H9 (cell line): ENCODE measurements around the gene RIMKLA. TPM values are rescaled to one million over a fixed set of nuclear protein-coding genes. Genes with fewer than 3 reads are reported as not detected.
A peak's percentile ranks its signal among the peaks of the same experiment; 100 is the strongest.

Source experiments
- DNase-seq: peaks from one replicate; pipeline ENCODE4 v3.0.0-alpha.2; 2017
- H2AFZ ChIP-seq: one replicate; pipeline ENCODE4 v1.6.1; 2013; ENCODE audit warnings: mild to moderate bottlenecking, low read length, control low read depth, moderate library complexity
- H2AK5ac ChIP-seq: 2 replicates; pipeline ENCODE4 v1.6.1; 2013; ENCODE audit warnings: low read length, control low read depth, mixed read lengths; ENCODE audit not compliant: insufficient read length
- H2BK120ac ChIP-seq: one replicate; pipeline ENCODE4 v1.6.1; 2013; ENCODE audit warnings: low read depth, mild to moderate bottlenecking, low read length, control low read depth, inconsistent platforms; ENCODE audit not compliant: poor library complexity, severe bottlenecking
- H2BK12ac ChIP-seq: 2 replicates; pipeline ENCODE4 v1.6.1; 2013; ENCODE audit warnings: low read length, control low read depth, mixed read lengths, low read depth; ENCODE audit not compliant: insufficient read length
- H2BK15ac ChIP-seq: 2 replicates; pipeline ENCODE4 v1.6.1; 2013; ENCODE audit warnings: low read depth, low read length, control low read depth
- H2BK20ac ChIP-seq: one replicate; pipeline ENCODE4 v1.6.1; 2013; ENCODE audit warnings: low read depth, mild to moderate bottlenecking, low read length, control low read depth, inconsistent platforms; ENCODE audit not compliant: poor library complexity, severe bottlenecking
- H2BK5ac ChIP-seq: 2 replicates; pipeline ENCODE4 v1.6.1; 2013; ENCODE audit warnings: low read length, control low read depth, mixed read lengths; ENCODE audit not compliant: insufficient read length
- H3K14ac ChIP-seq: 2 replicates; pipeline ENCODE4 v1.6.1; 2013; ENCODE audit warnings: low read length, control low read depth; ENCODE audit not compliant: insufficient read depth
- H3K18ac ChIP-seq: 2 replicates; pipeline ENCODE4 v1.6.1; 2013; ENCODE audit warnings: low read depth, mild to moderate bottlenecking, mixed read lengths, low read length, control low read depth; ENCODE audit not compliant: insufficient read length
- H3K23ac ChIP-seq: 2 replicates; pipeline ENCODE4 v1.6.1; 2013; ENCODE audit warnings: low read length, control low read depth, mixed read lengths, low read depth; ENCODE audit not compliant: insufficient read length
- H3K23me2 ChIP-seq: 2 replicates; pipeline ENCODE4 v1.6.1; 2013; ENCODE audit warnings: low read depth, mild to moderate bottlenecking, mixed read lengths, low read length, control low read depth; ENCODE audit not compliant: insufficient read length, poor library complexity, severe bottlenecking
- H3K27ac ChIP-seq: 2 replicates; pipeline ENCODE4 v1.5.1; 2013; ENCODE audit warnings: low read length, control low read depth, mixed read lengths, low read depth; ENCODE audit not compliant: insufficient read length
- H3K27me3 ChIP-seq: 2 replicates; pipeline ENCODE4 v1.6.1; 2013; ENCODE audit warnings: low read length, control low read depth, inconsistent platforms; ENCODE audit not compliant: insufficient read depth
- H3K4ac ChIP-seq: 2 replicates; pipeline ENCODE4 v1.6.1; 2013; ENCODE audit warnings: low read depth, mild to moderate bottlenecking, control low read depth, inconsistent platforms, low read length, moderate library complexity
- H3K4me1 ChIP-seq: 2 replicates; pipeline ENCODE4 v1.6.1; 2013; ENCODE audit warnings: low read length, control low read depth, inconsistent platforms; ENCODE audit not compliant: insufficient read depth
- H3K4me2 ChIP-seq: 2 replicates; pipeline ENCODE4 v1.6.1; 2013; ENCODE audit warnings: low read length, control low read depth, mixed read lengths; ENCODE audit not compliant: insufficient read length, insufficient read depth
- H3K56ac ChIP-seq: 2 replicates; pipeline ENCODE4 v1.6.1; 2013; ENCODE audit warnings: low read depth, mild to moderate bottlenecking, mixed read lengths, low read length, control low read depth; ENCODE audit not compliant: insufficient read length
- H3K79me1 ChIP-seq: 2 replicates; pipeline ENCODE4 v1.6.1; 2013; ENCODE audit warnings: low read depth, mild to moderate bottlenecking, moderate library complexity, low read length, control low read depth, inconsistent platforms; ENCODE audit not compliant: insufficient read depth, poor library complexity, severe bottlenecking
- H3K79me2 ChIP-seq: 2 replicates; pipeline ENCODE4 v1.6.1; 2013; ENCODE audit warnings: low read length, control low read depth, inconsistent platforms; ENCODE audit not compliant: insufficient read depth
- H3K9ac ChIP-seq: 2 replicates; pipeline ENCODE4 v1.6.1; 2013; ENCODE audit warnings: low read length, control low read depth, mixed read lengths; ENCODE audit not compliant: insufficient read length; ENCODE audit errors: extremely low read depth
- H3K9me3 ChIP-seq: one replicate; pipeline ENCODE4 v1.6.1; 2013; ENCODE audit warnings: low read depth, low read length, inconsistent platforms; ENCODE audit not compliant: control insufficient read depth
- H3T11ph ChIP-seq: one replicate; pipeline ENCODE4 v1.6.1; 2013; ENCODE audit warnings: mild to moderate bottlenecking, low read length, control low read depth, inconsistent platforms
- H4K20me1 ChIP-seq: one replicate; pipeline ENCODE4 v1.6.1; 2013; ENCODE audit not compliant: control insufficient read depth, insufficient read length, insufficient read depth
- H4K5ac ChIP-seq: 2 replicates; pipeline ENCODE4 v1.6.1; 2013; ENCODE audit warnings: low read depth, mild to moderate bottlenecking, mixed read lengths, low read length, control low read depth; ENCODE audit not compliant: insufficient read length
- H4K8ac ChIP-seq: replicated peaks from 2 replicates; pipeline ENCODE4 v1.6.1; 2013; ENCODE audit warnings: low read length, control low read depth, mixed read lengths, low read depth; ENCODE audit not compliant: insufficient read length
- H4K91ac ChIP-seq: 2 replicates; pipeline ENCODE4 v1.6.1; 2013; ENCODE audit warnings: low read depth, mild to moderate bottlenecking, moderate library complexity, mixed read lengths, low read length, control low read depth; ENCODE audit not compliant: insufficient read length
- H3K27ac Mint-ChIP-seq, 3 experiments: 2 replicates in 2 of 3; 3 replicates in 1 of 3; pipeline ENCODE4 v1.8.0; 2020 to 2021; ENCODE audit warnings: mixed read lengths in 3 of 3, mild to moderate bottlenecking in 1 of 3, moderate library complexity in 1 of 3
- H3K27me3 Mint-ChIP-seq: 2 replicates; pipeline ENCODE4 v1.8.0; 2021; ENCODE audit warnings: low read depth, mild to moderate bottlenecking, moderate library complexity, mixed read lengths
- H3K36me3 Mint-ChIP-seq, 3 experiments: 2 replicates in 2 of 3; 3 replicates in 1 of 3; pipeline ENCODE4 v1.8.0; 2020 to 2021; ENCODE audit warnings: low read depth in 3 of 3, mixed read lengths in 3 of 3; ENCODE audit not compliant: insufficient read depth in 1 of 3
- H3K4me1 Mint-ChIP-seq, 2 experiments: 2 replicates each; pipeline ENCODE4 v1.8.0; 2020; ENCODE audit warnings: mixed read lengths in 2 of 2
- H3K4me3 Mint-ChIP-seq, 2 experiments: 2 replicates in 1 of 2; 3 replicates in 1 of 2; pipeline ENCODE4 v1.8.0; 2020 to 2021; ENCODE audit warnings: mild to moderate bottlenecking in 2 of 2, mixed read lengths in 2 of 2, moderate library complexity in 1 of 2
- H3K9me3 Mint-ChIP-seq, 2 experiments: 2 replicates in 1 of 2; 3 replicates in 1 of 2; pipeline ENCODE4 v1.8.0; 2020; ENCODE audit warnings: mild to moderate bottlenecking in 2 of 2, mixed read lengths in 2 of 2, moderate library complexity in 1 of 2
- WGBS: extraction: QIAGEN DNeasy Blood & Tissue Kit; methylation state at CpG from one replicate; pipeline ENCODE4 v1.1.7; 2013; ENCODE audit warnings: missing lambda C conversion rate, low lambda C conversion rate, mixed read lengths; ENCODE audit not compliant: insufficient read length; ENCODE audit errors: extremely low coverage; 5-methylcytosine and 5-hydroxymethylcytosine counted together
- total RNA-seq: library from RNA; stranded (reverse); gene quantifications from 2 replicates; pipeline ENCODE4 v1.2.1, GENCODE V29; 2021
- TF ChIP-seq, protein P1 (sequence below): fragments of 200-600 bp; sonication (generic); conservative IDR thresholded peaks from 3 replicates; pipeline ENCODE4 v1.8.0; 2021; ENCODE audit warnings: antibody characterized with exemption, mild to moderate bottlenecking

RIMKLA gene
- total RNA-seq, 1 experiment from 2014 or later: 4.7 TPM

GRCh38 chr1:42379794-42380585, 602 bp upstream of the RIMKLA start:
- H3K4ac ChIP-seq: no peak overlapping the region
- H2AK5ac ChIP-seq: no peak overlapping the region
- DNase-seq: peak; percentile 59
- H3K79me1 ChIP-seq: no peaks in the 10 kb centered on the region
- WGBS: no CpG with 5 or more reads among the region's 34 CpGs
- no peak overlapping the region for H3K18ac ChIP-seq
- peak overlapping the region; percentile 72 to 85 for H3K4me3 Mint-ChIP-seq
- H3K56ac ChIP-seq: no peak overlapping the region
- no peak overlapping the region for H4K5ac ChIP-seq
- H2AFZ ChIP-seq: peak overlapping the region; percentile 54
- no peak overlapping the region for H3K9ac ChIP-seq
- H3K27ac Mint-ChIP-seq: no peak overlapping the region
- no peak overlapping the region for H2BK20ac ChIP-seq
- H3K23ac ChIP-seq: no peak overlapping the region
- no peaks in the 10 kb centered on the region for H3K4me1 ChIP-seq
- no peaks in the 10 kb centered on the region for H3K36me3 Mint-ChIP-seq
- no peaks in the 10 kb centered on the region for H3K9me3 Mint-ChIP-seq
- no peak overlapping the region for H2BK15ac ChIP-seq
- H3K9me3 ChIP-seq: no peaks in the 10 kb centered on the region
- no peak overlapping the region for H3K27ac ChIP-seq
- H3K14ac ChIP-seq: no peak overlapping the region
- no peak overlapping the region for H4K8ac ChIP-seq
- TF ChIP-seq, protein P1, sequence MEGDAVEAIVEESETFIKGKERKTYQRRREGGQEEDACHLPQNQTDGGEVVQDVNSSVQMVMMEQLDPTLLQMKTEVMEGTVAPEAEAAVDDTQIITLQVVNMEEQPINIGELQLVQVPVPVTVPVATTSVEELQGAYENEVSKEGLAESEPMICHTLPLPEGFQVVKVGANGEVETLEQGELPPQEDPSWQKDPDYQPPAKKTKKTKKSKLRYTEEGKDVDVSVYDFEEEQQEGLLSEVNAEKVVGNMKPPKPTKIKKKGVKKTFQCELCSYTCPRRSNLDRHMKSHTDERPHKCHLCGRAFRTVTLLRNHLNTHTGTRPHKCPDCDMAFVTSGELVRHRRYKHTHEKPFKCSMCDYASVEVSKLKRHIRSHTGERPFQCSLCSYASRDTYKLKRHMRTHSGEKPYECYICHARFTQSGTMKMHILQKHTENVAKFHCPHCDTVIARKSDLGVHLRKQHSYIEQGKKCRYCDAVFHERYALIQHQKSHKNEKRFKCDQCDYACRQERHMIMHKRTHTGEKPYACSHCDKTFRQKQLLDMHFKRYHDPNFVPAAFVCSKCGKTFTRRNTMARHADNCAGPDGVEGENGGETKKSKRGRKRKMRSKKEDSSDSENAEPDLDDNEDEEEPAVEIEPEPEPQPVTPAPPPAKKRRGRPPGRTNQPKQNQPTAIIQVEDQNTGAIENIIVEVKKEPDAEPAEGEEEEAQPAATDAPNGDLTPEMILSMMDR: no peak
- peaks cover 3% of the 10 kb centered on the region for H3K23me2 ChIP-seq
- H4K91ac ChIP-seq: no peak overlapping the region
- peaks cover 2% of the 10 kb centered on the region; the same call in 1 of the 2 replicates for H3K27me3 ChIP-seq
- peak overlapping the region; percentile 94 for H3K4me2 ChIP-seq
- H3K79me2 ChIP-seq: no peaks in the 10 kb centered on the region
- no peaks in the 10 kb centered on the region for H4K20me1 ChIP-seq
- H3K4me1 Mint-ChIP-seq: peaks cover 12 to 13% of the 10 kb centered on the region in 2 experiments
- H2BK120ac ChIP-seq: no peak overlapping the region
- no peak overlapping the region for H2BK12ac ChIP-seq
- no peak overlapping the region for H2BK5ac ChIP-seq
- no peak overlapping the region for H3T11ph ChIP-seq
- peaks cover 39% of the 10 kb centered on the region for H3K27me3 Mint-ChIP-seq
